HL-60 (cell line): ENCODE data around the gene TUT4.

Experiments
- DNase-seq, 2 experiments: peaks; one replicate each; pipeline ENCODE4 v3.0.0-alpha.2; 2010 to 2020; ENCODE audit warnings: low read depth in 1 of 2, low spot score in 1 of 2
- H3K27ac ChIP-seq: fragments of 250-450 bp; sonication (Bioruptor Pico); replicated peaks from 2 replicates; pipeline ENCODE4 v1.5.1; 2020; ENCODE audit warnings: mild to moderate bottlenecking, moderate library complexity
- H3K27me3 ChIP-seq: fragments of 250-450 bp; sonication (Bioruptor Pico); 2 replicates; pipeline ENCODE4 v1.5.1; 2021; ENCODE audit warnings: mild to moderate bottlenecking, moderate library complexity; ENCODE audit not compliant: insufficient read depth, poor library complexity, severe bottlenecking
- H3K4me3 ChIP-seq: replicated peaks from 2 replicates; pipeline ENCODE4 v1.5.1; 2011; ENCODE audit warnings: mild to moderate bottlenecking, control low read depth, low read length; ENCODE audit not compliant: insufficient read depth
- CTCF ChIP-seq: IDR thresholded peaks from one replicate; pipeline ENCODE4 v1.5.1; 2011; ENCODE audit warnings: low read length, control low read depth, inconsistent platforms; ENCODE audit not compliant: insufficient read depth
- GABPA ChIP-seq: IDR thresholded peaks from 2 replicates; pipeline ENCODE4 v1.6.1; 2012; ENCODE audit warnings: low read depth
- POLR2AphosphoS5 ChIP-seq: IDR thresholded peaks from 2 replicates; pipeline ENCODE4 v1.6.1; 2012; ENCODE audit warnings: low read depth
- SPI1 ChIP-seq: IDR thresholded peaks from 2 replicates; pipeline ENCODE4 v1.6.1; 2012; ENCODE audit warnings: low read depth, mild to moderate bottlenecking, borderline replicate concordance
- TF ChIP-seq, protein P1 (sequence below): IDR thresholded peaks from 2 replicates; pipeline ENCODE4 v1.6.1; 2012; ENCODE audit warnings: low read depth; ENCODE audit not compliant: insufficient replicate concordance

TUT4 gene

DNA sequence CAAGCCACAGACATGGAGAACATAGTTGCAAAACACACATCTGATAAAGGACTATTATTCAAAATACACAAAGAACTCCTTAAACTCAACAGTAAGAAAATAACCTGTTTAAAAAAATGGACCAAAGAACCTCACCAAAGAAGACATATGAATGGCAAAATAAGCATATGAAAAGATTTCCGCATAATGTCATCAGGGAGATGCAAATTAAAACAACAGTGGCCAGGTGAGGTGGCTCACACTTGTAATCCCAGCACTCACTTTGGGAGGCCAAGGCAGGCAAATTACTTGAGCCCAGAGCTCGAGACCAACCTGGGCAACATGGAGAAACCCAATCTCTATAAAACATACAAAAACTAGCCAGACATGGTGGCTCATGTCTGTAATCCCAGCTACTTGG lies 98.1 kb downstream of the TUT4 start:
- H3K27me3 ChIP-seq: no peaks in the 10 kb centered on the region
- H3K4me3 ChIP-seq: no peak overlapping the region
- no peak overlapping the region for H3K27ac ChIP-seq
- no peak for TF ChIP-seq GABPA
- no peak for TF ChIP-seq POLR2AphosphoS5
- no peak for TF ChIP-seq CTCF
- no peak for TF ChIP-seq SPI1
- no peak for DNase-seq

GRCh38 chr1:52454127-52454526 lies 98.8 kb downstream of the TUT4 start:
- TF ChIP-seq, protein P1, sequence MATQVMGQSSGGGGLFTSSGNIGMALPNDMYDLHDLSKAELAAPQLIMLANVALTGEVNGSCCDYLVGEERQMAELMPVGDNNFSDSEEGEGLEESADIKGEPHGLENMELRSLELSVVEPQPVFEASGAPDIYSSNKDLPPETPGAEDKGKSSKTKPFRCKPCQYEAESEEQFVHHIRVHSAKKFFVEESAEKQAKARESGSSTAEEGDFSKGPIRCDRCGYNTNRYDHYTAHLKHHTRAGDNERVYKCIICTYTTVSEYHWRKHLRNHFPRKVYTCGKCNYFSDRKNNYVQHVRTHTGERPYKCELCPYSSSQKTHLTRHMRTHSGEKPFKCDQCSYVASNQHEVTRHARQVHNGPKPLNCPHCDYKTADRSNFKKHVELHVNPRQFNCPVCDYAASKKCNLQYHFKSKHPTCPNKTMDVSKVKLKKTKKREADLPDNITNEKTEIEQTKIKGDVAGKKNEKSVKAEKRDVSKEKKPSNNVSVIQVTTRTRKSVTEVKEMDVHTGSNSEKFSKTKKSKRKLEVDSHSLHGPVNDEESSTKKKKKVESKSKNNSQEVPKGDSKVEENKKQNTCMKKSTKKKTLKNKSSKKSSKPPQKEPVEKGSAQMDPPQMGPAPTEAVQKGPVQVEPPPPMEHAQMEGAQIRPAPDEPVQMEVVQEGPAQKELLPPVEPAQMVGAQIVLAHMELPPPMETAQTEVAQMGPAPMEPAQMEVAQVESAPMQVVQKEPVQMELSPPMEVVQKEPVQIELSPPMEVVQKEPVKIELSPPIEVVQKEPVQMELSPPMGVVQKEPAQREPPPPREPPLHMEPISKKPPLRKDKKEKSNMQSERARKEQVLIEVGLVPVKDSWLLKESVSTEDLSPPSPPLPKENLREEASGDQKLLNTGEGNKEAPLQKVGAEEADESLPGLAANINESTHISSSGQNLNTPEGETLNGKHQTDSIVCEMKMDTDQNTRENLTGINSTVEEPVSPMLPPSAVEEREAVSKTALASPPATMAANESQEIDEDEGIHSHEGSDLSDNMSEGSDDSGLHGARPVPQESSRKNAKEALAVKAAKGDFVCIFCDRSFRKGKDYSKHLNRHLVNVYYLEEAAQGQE: no peak
- TF ChIP-seq SPI1 (no peak), CTCF (no peak), GABPA (no peak), POLR2AphosphoS5 (no peak)
- Histone ChIP-seq H3K27me3 (no peaks in the 10 kb centered on the region), H3K4me3 (no peak overlapping the region), H3K27ac (no peak overlapping the region)
- no peak for DNase-seq

DNA sequence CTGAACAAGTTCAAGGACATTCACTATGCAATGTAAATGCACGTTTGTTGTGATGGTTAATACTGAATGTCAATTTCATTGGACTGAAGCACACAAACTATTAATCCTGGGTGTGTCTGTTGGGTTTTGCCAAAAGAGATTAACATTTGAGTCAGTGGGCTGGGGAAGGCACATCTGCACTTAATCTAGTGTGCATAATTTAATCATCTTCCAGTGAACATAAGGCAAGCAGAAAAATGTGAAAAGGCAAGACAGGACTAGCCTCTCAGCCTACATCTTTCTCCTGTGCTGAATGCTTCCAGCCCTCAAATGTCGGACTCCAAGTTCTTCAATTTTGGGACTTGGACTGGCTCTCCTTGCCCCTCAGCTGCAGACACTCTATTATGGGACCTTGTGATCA lies 108.4 kb downstream of the TUT4 start:
- TF ChIP-seq SPI1 (no peak), CTCF (no peak), POLR2AphosphoS5 (no peak), GABPA (no peak)
- TF ChIP-seq, protein P1: no peak
- no peak overlapping the region for H3K4me3 ChIP-seq

DNA sequence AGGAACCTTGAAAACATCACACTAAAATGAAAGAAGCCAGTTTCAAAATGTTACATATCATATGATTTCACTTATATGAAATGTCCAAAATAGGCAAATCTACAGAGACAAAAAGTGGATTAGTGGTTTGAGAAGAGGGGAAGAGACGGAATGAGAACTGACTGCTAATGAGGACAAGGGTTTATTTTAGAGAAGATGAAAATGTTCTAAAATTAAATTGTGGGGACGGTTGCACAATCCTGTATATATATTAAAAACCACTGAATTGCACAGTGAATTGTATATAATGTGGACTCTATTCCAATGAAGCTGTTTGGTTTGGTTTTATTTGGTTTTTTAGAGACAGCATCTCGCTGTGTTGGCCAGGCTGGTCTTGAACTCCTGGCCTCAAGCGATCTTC lies 112.9 kb downstream of the TUT4 start:
- Histone ChIP-seq H3K27me3 (no peaks in the 10 kb centered on the region), H3K27ac (no peak overlapping the region), H3K4me3 (no peak overlapping the region)
- no peak for DNase-seq
- TF ChIP-seq POLR2AphosphoS5: no peak
- TF ChIP-seq GABPA: no peak
- TF ChIP-seq CTCF: no peak
- TF ChIP-seq, protein P1: no peak
- no peak for TF ChIP-seq SPI1

More for the DNA sequence above, 108.4 kb downstream of the TUT4 start:
- DNase-seq: no peak
- Histone ChIP-seq H3K27ac (no peak overlapping the region), H3K27me3 (no peaks in the 10 kb centered on the region)
